GM12878 (cell line): ENCODE measurements around the gene VSX1. TPM values are rescaled to one million over a fixed set of nuclear protein-coding genes. Genes with fewer than 3 reads are reported as not detected.

ENCODE experiments used
- ATAC-seq: fragments of 200-7000 bp; cut with Tn5 transposase; 3 replicates; pipeline ENCODE4 v1.9.1; 2020; ENCODE audit warnings: mild to moderate bottlenecking, moderate library complexity
- BruUV-seq: library from RNA; stranded (reverse); fragments of 400-500 nt; replicated peaks from 2 replicates; lab custom pipeline; 2021; lab: Mats Ljungman, UMichigan
- CTCF ChIA-PET: fragments of 300-600 bp; sonication (Branson Sonifier 250); formaldehyde crosslinking; extraction: SDS; loops from one replicate; lab custom pipeline; 2021; ENCODE audit warnings: inconsistent platforms; lab: Yijun Ruan, JAX
- POLR2A ChIA-PET: fragments of 350-600 bp; formaldehyde crosslinking; extraction: SDS; loops from one replicate; lab custom pipeline; 2021; ENCODE audit warnings: inconsistent platforms; lab: Charles Lee
- RAD21 ChIA-PET: fragments of 300-600 bp; sonication (Branson Sonifier 250); formaldehyde crosslinking; loops from one replicate; lab custom pipeline; 2023; ENCODE audit warnings: antibody characterized with exemption; ENCODE audit not compliant: unreplicated experiment; lab: Charles Lee
- SMC1A ChIA-PET: fragments of 300-600 bp; sonication (Branson Sonifier 250); formaldehyde crosslinking; loops from one replicate; lab custom pipeline; 2023; ENCODE audit not compliant: unreplicated experiment, uncharacterized antibody; lab: Charles Lee
- DNase-seq: peaks from one replicate; pipeline ENCODE4 v3.0.0-alpha.2; 2011; ENCODE audit warnings: low read depth, low spot score
- FAIRE-seq: peaks from 3 replicates; lab custom pipeline; 2011; peaks lifted over from hg19 to GRCh38; lab: Jason Lieb, UNC
- H2AFZ ChIP-seq: 2 replicates; pipeline ENCODE4 v1.6.0; 2011; ENCODE audit warnings: low read depth, low read length, control low read depth; ENCODE audit not compliant: control insufficient read depth
- H3K27ac ChIP-seq: 2 replicates; pipeline ENCODE4 v1.5.1; 2011; ENCODE audit warnings: control low read depth; ENCODE audit not compliant: control insufficient read depth, insufficient read depth
- H3K27me3 ChIP-seq, 2 experiments: replicated peaks in 1 of 2; 2 replicates each; pipeline versions ENCODE4 v1.6.0 to v1.6.1; 2011; ENCODE audit warnings: low read length in 1 of 2; ENCODE audit not compliant: control insufficient read depth in 2 of 2, insufficient read depth in 2 of 2
- H3K36me3 ChIP-seq, 2 experiments: 2 replicates each; pipeline ENCODE4 v1.5.1; 2011; ENCODE audit warnings: low read length in 1 of 2; ENCODE audit not compliant: control insufficient read depth in 2 of 2, insufficient read depth in 2 of 2
- H3K4me1 ChIP-seq: 2 replicates; pipeline ENCODE4 v1.6.1; 2011; ENCODE audit warnings: mild to moderate bottlenecking, low read length, moderate library complexity, mixed read lengths; ENCODE audit not compliant: control insufficient read depth, insufficient read depth
- H3K4me2 ChIP-seq: 2 replicates; pipeline ENCODE4 v1.6.0; 2011; ENCODE audit warnings: control low read depth; ENCODE audit not compliant: control insufficient read depth, insufficient read depth
- H3K4me3 ChIP-seq: fragments of 200-600 bp; sonication (generic); 2 replicates; pipeline ENCODE4 v1.5.1; 2016
- H3K79me2 ChIP-seq: 2 replicates; pipeline ENCODE4 v1.6.0; 2011; ENCODE audit warnings: low read length; ENCODE audit not compliant: control insufficient read depth, insufficient read depth
- H3K9ac ChIP-seq: 2 replicates; pipeline ENCODE4 v1.8.0; 2011; ENCODE audit warnings: low read length, control low read depth, mixed read lengths; ENCODE audit not compliant: control insufficient read depth, insufficient read depth
- H3K9me3 ChIP-seq: replicated peaks from 3 replicates; pipeline ENCODE4 v1.5.1; 2011; ENCODE audit warnings: mild to moderate bottlenecking, low read length; ENCODE audit not compliant: control insufficient read depth, insufficient read depth
- H4K20me1 ChIP-seq: 2 replicates; pipeline ENCODE4 v1.6.0; 2011; ENCODE audit not compliant: control insufficient read depth, insufficient read depth
- NFYB ChIP-seq: IDR thresholded peaks from 2 replicates; pipeline ENCODE4 v1.6.1; 2011; ENCODE audit warnings: low read depth, mild to moderate bottlenecking, low read length, improper control_type of control experiment, moderate library complexity; ENCODE audit not compliant: insufficient read depth
- ZBED1 ChIP-seq: IDR thresholded peaks from 2 replicates; pipeline ENCODE4 v1.6.1; 2016; ENCODE audit warnings: borderline replicate concordance
- ZNF217 ChIP-seq: fragments of 450-650 bp; IDR thresholded peaks from 2 replicates; pipeline ENCODE4 v1.6.1; 2017; ENCODE audit warnings: antibody characterized with exemption, mild to moderate bottlenecking
- WGBS: methylation state at CpG from one replicate; pipeline ENCODE4 v1.1.6; 2016; ENCODE audit warnings: low lambda C conversion rate; ENCODE audit not compliant: insufficient replicate concordance, insufficient coverage; ENCODE audit errors: missing lambda C conversion rate; 5-methylcytosine and 5-hydroxymethylcytosine counted together
- in situ Hi-C: fragments of 300-500 bp; cut with MboI; formaldehyde crosslinking; loops from 9 replicates; pipeline ENCODE4 v1.14.3; 2018; ENCODE audit warnings: mixed read lengths
- intact Hi-C: fragments of 100-400 bp; cut with micrococcal nuclease; formaldehyde crosslinking; loops from one replicate; pipeline ENCODE4 v1.14.2; 2022; ENCODE audit not compliant: unreplicated experiment
- polyA plus RNA-seq, 11 experiments: library from polyadenylated mRNA; depleted of rRNA in 4 of 11; unstranded in 6 of 11; stranded (reverse) in 5 of 11; fragments of >200 nt; fragmentation: Nextera tagmentation in 4 of 11; fragmentation: Illumina TruSeq in 1 of 11; extraction: Ambion mirVana in 4 of 11; extraction: Trizol in 1 of 11; gene quantifications; 1 replicate in 1 of 11; 2 replicates in 10 of 11; pipeline versions ENCODE4 v1.2.1 to v1.2.3, GENCODE V29; 2011 to 2016; ENCODE audit warnings: inconsistent platforms in 2 of 11, missing spikeins in 2 of 11, low read depth in 1 of 11
- total RNA-seq, 4 experiments: library from RNA; depleted of rRNA in 3 of 4; stranded (reverse); fragments of >200 nt in 3 of 4; fragmentation: Illumina TruSeq in 1 of 4; extraction: Trizol in 1 of 4; gene quantifications; 2 replicates each; pipeline versions ENCODE4 v1.2.1 to v1.2.3, GENCODE V29; 2013 to 2021

Gene VSX1
- total and polyA plus RNA-seq, 10 of the 15 experiments (the other 5 are each of a cell fraction or from before 2014, with no cell fraction given), result 0.05 TPM; not detected in 9

DNA sequence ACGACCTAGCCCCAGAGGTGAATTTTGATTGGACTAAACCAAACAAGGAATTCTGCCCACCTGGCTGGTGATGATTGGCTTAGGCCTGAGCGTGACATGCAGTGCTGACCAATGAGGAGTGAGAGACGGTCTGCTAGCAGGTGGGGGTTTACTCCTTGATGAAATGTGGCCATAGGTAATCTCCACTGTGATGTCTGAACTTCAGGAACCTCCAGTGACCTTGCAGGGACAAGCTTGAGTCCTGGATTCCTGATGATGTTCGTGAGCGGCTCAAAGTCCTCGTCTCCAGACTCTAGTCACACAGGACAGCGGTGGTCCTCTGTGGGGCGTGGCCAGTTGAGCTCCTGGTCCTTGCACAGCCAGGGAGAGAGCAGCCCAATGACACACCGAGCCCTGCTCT lies 8.4 kb downstream of the VSX1 start:
- intact Hi-C loops (no loop called here), in situ Hi-C loops (loop anchor here (25.0 kb wide), 1 partner anchor 1711 kb away; the partner anchor contains the start of genes GZF1 and NXT1)
- Histone ChIP-seq H3K27me3 (peaks cover 0 to 11% of the 10 kb centered on the region in 2 experiments; a peak in 3 of 4 replicates), H3K4me3 (no peak overlapping the region), H3K9me3 (no peaks in the 10 kb centered on the region), H3K36me3 (no peaks in the 10 kb centered on the region), H3K79me2 (no peaks in the 10 kb centered on the region), H3K4me1 (no peaks in the 10 kb centered on the region), H3K9ac (no peak overlapping the region), H2AFZ (no peak overlapping the region), H3K4me2 (no peak overlapping the region), H4K20me1 (no peaks in the 10 kb centered on the region), H3K27ac (no peak overlapping the region)
- ATAC-seq, result no peak
- ChIA-PET CTCF (interaction anchor here (1.0 to 1.1 kb wide), 2 partner anchors 11 to 80 kb away, joined by 3 read pairs; no protein-coding TSS in a partner anchor), RAD21 (no interaction called here), POLR2A (no interaction called here), SMC1A (no interaction called here)
- no peak for FAIRE-seq
- WGBS, result 43% methylated on average over 9 of the region's 9 CpGs
- TF ChIP-seq ZBED1 (no peak), NFYB (peak; percentile 55; the same call in 1 of the 2 replicates)
- no peak for DNase-seq
- no TSS peak for BruUV-seq

- H3K4me3 ChIP-seq, result no peak overlapping the region
- H3K4me2 ChIP-seq, result no peak overlapping the region
- WGBS, result 25% methylated on average over 7 of the region's 7 CpGs
- BruUV-seq, result no TSS peak
- no peak overlapping the region for H2AFZ ChIP-seq
- no peak for TF ChIP-seq ZNF217
- TF ChIP-seq, all 136 proteins: peak for 0
- no peaks in the 10 kb centered on the region for H4K20me1 ChIP-seq
- H3K79me2 ChIP-seq, result no peaks in the 10 kb centered on the region
- RAD21 ChIA-PET, result no interaction called here
- H3K27ac ChIP-seq, result no peak overlapping the region
- no peak for ATAC-seq
- SMC1A ChIA-PET, result no interaction called here
- no peak for FAIRE-seq
- no peaks in the 10 kb centered on the region for H3K9me3 ChIP-seq
- peaks cover 0 to 8% of the 10 kb centered on the region in 2 experiments; a peak in 1 of 4 replicates for H3K27me3 ChIP-seq
- intact Hi-C loops (no loop called here), in situ Hi-C loops (loop anchor here (25.0 kb wide), 1 partner anchor 1710 kb away; the partner anchor contains the start of genes GZF1 and NXT1)
- POLR2A ChIA-PET, result no interaction called here
- H3K4me1 ChIP-seq, result no peaks in the 10 kb centered on the region
- H3K36me3 ChIP-seq, result no peaks in the 10 kb centered on the region
- no peak overlapping the region for H3K9ac ChIP-seq
- CTCF ChIA-PET, result no interaction called here
- no peak for DNase-seq
Measured at GRCh38 chr20:25072226-25072811, 9.6 kb downstream of the VSX1 start.
